IMR-90 (cell line): ENCODE data around the gene SNED1. TPM values are rescaled to one million over a fixed set of nuclear protein-coding genes. Genes with fewer than 3 reads are reported as not detected.

Experiments used
- ATAC-seq: fragments of 200-7000 bp; cut with Tn5 transposase; 2 replicates; pipeline ENCODE4 v1.9.1; 2020; ENCODE audit warnings: low read depth, mild to moderate bottlenecking, moderate library complexity
- BruUV-seq: library from RNA; stranded (reverse); fragments of 400-500 nt; replicated peaks from 2 replicates; lab custom pipeline; 2021; lab: Mats Ljungman, UMichigan
- CTCF ChIA-PET: fragments of 300-600 bp; formaldehyde crosslinking; extraction: SDS; loops from one replicate; lab custom pipeline; 2021; ENCODE audit warnings: antibody characterized with exemption; lab: Yijun Ruan, JAX
- POLR2A ChIA-PET: fragments of 300-600 bp; sonication (Branson Sonifier 250); formaldehyde crosslinking; loops from one replicate; lab custom pipeline; 2022; ENCODE audit warnings: antibody characterized with exemption; ENCODE audit not compliant: unreplicated experiment; lab: Charles Lee
- DNase-seq: peaks from one replicate; pipeline ENCODE4 v3.0.0; 2013
- H2AFZ ChIP-seq: replicated peaks from 2 replicates; pipeline ENCODE3; 2013; ENCODE audit warnings: low read length, mild to moderate bottlenecking; ENCODE audit not compliant: poor library complexity
- H2AK5ac ChIP-seq: 2 replicates; pipeline ENCODE4 v1.6.1; 2013; ENCODE audit warnings: low read depth, low read length, inconsistent platforms
- H2AK9ac ChIP-seq: replicated peaks from 2 replicates; pipeline ENCODE3; 2013; ENCODE audit warnings: mild to moderate bottlenecking, low read depth, low read length, moderate library complexity; ENCODE audit not compliant: poor library complexity
- H2BK120ac ChIP-seq: 2 replicates; pipeline ENCODE4 v1.6.1; 2013; ENCODE audit warnings: low read depth, low read length, inconsistent platforms
- H2BK15ac ChIP-seq: 3 replicates; pipeline ENCODE4 v1.6.1; 2013; ENCODE audit warnings: low read depth, low read length, inconsistent platforms
- H2BK20ac ChIP-seq: 2 replicates; pipeline ENCODE4 v1.6.1; 2013; ENCODE audit warnings: low read depth, mild to moderate bottlenecking, inconsistent platforms, low read length, moderate library complexity
- H2BK5ac ChIP-seq: 2 replicates; pipeline ENCODE4 v1.6.1; 2013; ENCODE audit warnings: mild to moderate bottlenecking, low read depth, low read length, inconsistent platforms; ENCODE audit not compliant: poor library complexity, severe bottlenecking
- H3K14ac ChIP-seq: replicated peaks from 2 replicates; pipeline ENCODE4 v1.6.1; 2013; ENCODE audit warnings: low read depth, low read length, inconsistent platforms
- H3K18ac ChIP-seq: 2 replicates; pipeline ENCODE4 v1.6.1; 2013; ENCODE audit warnings: low read depth, low read length, control low read depth
- H3K23ac ChIP-seq: 2 replicates; pipeline ENCODE4 v1.6.1; 2013; ENCODE audit warnings: low read depth, low read length, inconsistent platforms
- H3K27ac ChIP-seq: 2 replicates; pipeline ENCODE4 v1.5.1; 2013; ENCODE audit warnings: mild to moderate bottlenecking, control low read depth, low read length; ENCODE audit not compliant: insufficient read depth
- H3K27me3 ChIP-seq: 2 replicates; pipeline ENCODE4 v1.6.1; 2013; ENCODE audit warnings: low read length; ENCODE audit not compliant: control insufficient read depth, insufficient read depth
- H3K36me3 ChIP-seq: 2 replicates; pipeline ENCODE4 v1.6.1; 2013; ENCODE audit warnings: low read length, mixed read lengths; ENCODE audit not compliant: control insufficient read depth, insufficient read depth
- H3K4ac ChIP-seq: 2 replicates; pipeline ENCODE4 v1.6.1; 2013; ENCODE audit warnings: low read depth, low read length, inconsistent platforms
- H3K4me1 ChIP-seq: 2 replicates; pipeline ENCODE4 v1.6.1; 2013; ENCODE audit warnings: low read length, mixed read lengths; ENCODE audit not compliant: control insufficient read depth, insufficient read depth
- H3K4me2 ChIP-seq: 2 replicates; pipeline ENCODE4 v1.6.1; 2013; ENCODE audit warnings: low read depth, mild to moderate bottlenecking, control low read depth, low read length, moderate library complexity
- H3K4me3 ChIP-seq: 2 replicates; pipeline ENCODE4 v1.5.1; 2013; ENCODE audit warnings: low read depth, mild to moderate bottlenecking, control low read depth, low read length, moderate library complexity; ENCODE audit not compliant: insufficient read depth
- H3K56ac ChIP-seq: 2 replicates; pipeline ENCODE4 v1.6.1; 2013; ENCODE audit warnings: low read length, inconsistent platforms; ENCODE audit not compliant: insufficient read depth; ENCODE audit errors: extremely low read depth
- H3K79me1 ChIP-seq, 2 experiments: 2 replicates each; pipeline ENCODE4 v1.6.1; 2013; ENCODE audit warnings: low read length in 2 of 2, inconsistent platforms in 1 of 2, low read depth in 1 of 2
- H3K9ac ChIP-seq: 2 replicates; pipeline ENCODE4 v1.6.1; 2013; ENCODE audit warnings: low read depth, low read length, control low read depth
- H3K9me1 ChIP-seq: 2 replicates; pipeline ENCODE4 v1.6.1; 2013; ENCODE audit warnings: low read length, inconsistent platforms; ENCODE audit not compliant: insufficient read depth
- H3K9me3 ChIP-seq: 2 replicates; pipeline ENCODE4 v1.6.1; 2013; ENCODE audit warnings: low read length; ENCODE audit not compliant: control insufficient read depth, insufficient read depth
- H4K20me1 ChIP-seq: 2 replicates; pipeline ENCODE4 v1.6.1; 2013; ENCODE audit warnings: low read length, inconsistent platforms; ENCODE audit not compliant: insufficient read depth
- H4K5ac ChIP-seq: 2 replicates; pipeline ENCODE4 v1.6.1; 2013; ENCODE audit warnings: mild to moderate bottlenecking, low read depth, low read length, control low read depth
- H4K8ac ChIP-seq, 2 experiments: 2 replicates each; pipeline ENCODE4 v1.6.1; 2013; ENCODE audit warnings: low read depth in 2 of 2, low read length in 2 of 2, control low read depth in 1 of 2, inconsistent platforms in 1 of 2
- H4K91ac ChIP-seq: 2 replicates; pipeline ENCODE4 v1.6.1; 2013; ENCODE audit warnings: low read depth, low read length, inconsistent platforms; ENCODE audit not compliant: insufficient read depth
- BHLHE40 ChIP-seq: fragments of 150-350 bp; IDR thresholded peaks from 2 replicates; pipeline ENCODE4 v1.6.1; 2016; ENCODE audit warnings: mild to moderate bottlenecking, low read depth, low read length
- CEBPB ChIP-seq: IDR thresholded peaks from 2 replicates; pipeline ENCODE4 v1.6.1; 2012; ENCODE audit warnings: low read depth, low read length, improper control_type of control experiment
- CHD1 ChIP-seq: IDR thresholded peaks from 2 replicates; pipeline ENCODE4 v1.6.1; 2012; ENCODE audit warnings: low read depth, low read length, improper control_type of control experiment
- FOS ChIP-seq: fragments of 150-350 bp; IDR thresholded peaks from 2 replicates; pipeline ENCODE4 v1.6.1; 2016; ENCODE audit warnings: low read depth, low read length
- MXI1 ChIP-seq: IDR thresholded peaks from 2 replicates; pipeline ENCODE4 v1.6.1; 2012; ENCODE audit warnings: low read depth, mild to moderate bottlenecking, low read length, moderate library complexity, borderline replicate concordance
- NFE2L2 ChIP-seq: fragments of 150-350 bp; IDR thresholded peaks from 2 replicates; pipeline ENCODE4 v1.6.1; 2016; ENCODE audit warnings: low read depth, mild to moderate bottlenecking, low read length
- POLR2A ChIP-seq: IDR thresholded peaks from 2 replicates; pipeline ENCODE4 v1.6.1; 2012; ENCODE audit warnings: mild to moderate bottlenecking, low read depth, low read length
- RFX5 ChIP-seq: IDR thresholded peaks from 2 replicates; pipeline ENCODE4 v1.8.0; 2012; ENCODE audit warnings: low read depth, mild to moderate bottlenecking, low read length, moderate library complexity
- SMC3 ChIP-seq: fragments of 150-350 bp; IDR thresholded peaks from 2 replicates; pipeline ENCODE4 v1.6.1; 2016; ENCODE audit warnings: low read depth, mild to moderate bottlenecking, antibody characterized with exemption, low read length, moderate library complexity
- USF2 ChIP-seq: fragments of 150-350 bp; IDR thresholded peaks from 2 replicates; pipeline ENCODE4 v1.6.1; 2017; ENCODE audit warnings: mild to moderate bottlenecking, antibody characterized with exemption, low read length, low read depth
- WGBS, 2 experiments: methylation state at CpG; one replicate each; pipeline versions ENCODE4 v1.1.5 to v1.1.7; 2013; ENCODE audit warnings: missing lambda C conversion rate in 2 of 2; ENCODE audit not compliant: insufficient read length in 1 of 2; ENCODE audit errors: extremely low coverage in 2 of 2; 5-methylcytosine and 5-hydroxymethylcytosine counted together
- dilution Hi-C: fragments of 300-500 bp; cut with HindIII; formaldehyde crosslinking; loops from one replicate; pipeline ENCODE4 v1.14.3; 2018; ENCODE audit warnings: low sequenced_read_pairs; ENCODE audit not compliant: unreplicated experiment
- in situ Hi-C: fragments of 300-500 bp; cut with MboI; formaldehyde crosslinking; loops from 3 replicates; pipeline ENCODE4 v1.14.3; 2019; ENCODE audit warnings: low sequenced_read_pairs, inconsistent platforms, mixed read lengths
- intact Hi-C: fragments of 100-400 bp; cut with micrococcal nuclease; formaldehyde crosslinking; loops from 2 replicates; pipeline ENCODE4 v1.10.0; 2022
- polyA plus RNA-seq, 3 experiments: library from polyadenylated mRNA; depleted of rRNA; stranded (reverse); fragments of >200 nt; gene quantifications; 2 replicates each; pipeline ENCODE4 v1.2.3, GENCODE V29; 2012; ENCODE audit warnings: low replicate concordance in 1 of 3
- total RNA-seq: library from RNA; depleted of rRNA; stranded (reverse); fragments of >200 nt; gene quantifications from 2 replicates; pipeline ENCODE4 v1.2.3, GENCODE V29; 2012
- TF ChIP-seq, protein P1 (sequence below): fragments of 150-350 bp; IDR thresholded peaks from 2 replicates; pipeline ENCODE4 v1.6.1; 2016; ENCODE audit warnings: low read depth, mild to moderate bottlenecking, low read length, moderate library complexity, borderline replicate concordance
- TF ChIP-seq, protein P2 (sequence below): conservative IDR thresholded peaks from 2 replicates; pipeline ENCODE4 v1.5.1; 2012; ENCODE audit warnings: mild to moderate bottlenecking, low read depth, low read length, improper control_type of control experiment

SNED1 gene
- total and polyA plus RNA-seq, 2 of the 4 experiments (the other 2 are of a cell fraction), result 1.1 to 3.4 TPM

GRCh38 chr2:241126771-241127202, 128.4 kb downstream of the SNED1 start:
- Histone ChIP-seq H3K79me1 (no peaks in the 10 kb centered on the region), H3K4me3 (no peak overlapping the region), H3K23ac (no peak overlapping the region), H3K36me3 (peaks cover 9% of the 10 kb centered on the region), H4K8ac (no peak overlapping the region), H3K27me3 (no peaks in the 10 kb centered on the region), H2BK120ac (no peak overlapping the region), H3K56ac (no peak overlapping the region), H2AK5ac (no peak overlapping the region), H3K4ac (no peak overlapping the region), H2AFZ (no peak overlapping the region), H3K4me2 (no peak overlapping the region), H3K14ac (no peak overlapping the region), H2AK9ac (no peak overlapping the region), H2BK5ac (no peak overlapping the region), H3K27ac (no peak overlapping the region), H3K18ac (no peak overlapping the region), H3K9me1 (peaks cover 3% of the 10 kb centered on the region; the same call in 1 of the 2 replicates), H2BK20ac (no peak overlapping the region), H2BK15ac (no peak overlapping the region), H4K91ac (no peak overlapping the region), H3K4me1 (no peaks in the 10 kb centered on the region), H4K20me1 (no peaks in the 10 kb centered on the region), H3K9ac (no peak overlapping the region), H4K5ac (no peak overlapping the region), H3K9me3 (no peaks in the 10 kb centered on the region)
- in situ Hi-C loops (no loop called here), intact Hi-C loops (no loop called here), dilution Hi-C loops (no loop called here)
- ATAC-seq, result no peak
- no TSS peak for BruUV-seq
- ChIA-PET POLR2A (no interaction called here), CTCF (interaction anchor here (1.7 kb wide), 1 partner anchor 10 kb away, joined by 4 read pairs; no protein-coding TSS in a partner anchor)
- WGBS, 2 experiments, result 95% methylated on average over 13 of the region's 18 CpGs; no CpG with 5 or more reads in 1 of the 2 experiments
- TF ChIP-seq USF2 (no peak), MXI1 (no peak), FOS (no peak), SMC3 (no peak), NFE2L2 (no peak), CHD1 (no peak), BHLHE40 (no peak), RFX5 (no peak), POLR2A (no peak), CEBPB (no peak)
- TF ChIP-seq, protein P1, sequence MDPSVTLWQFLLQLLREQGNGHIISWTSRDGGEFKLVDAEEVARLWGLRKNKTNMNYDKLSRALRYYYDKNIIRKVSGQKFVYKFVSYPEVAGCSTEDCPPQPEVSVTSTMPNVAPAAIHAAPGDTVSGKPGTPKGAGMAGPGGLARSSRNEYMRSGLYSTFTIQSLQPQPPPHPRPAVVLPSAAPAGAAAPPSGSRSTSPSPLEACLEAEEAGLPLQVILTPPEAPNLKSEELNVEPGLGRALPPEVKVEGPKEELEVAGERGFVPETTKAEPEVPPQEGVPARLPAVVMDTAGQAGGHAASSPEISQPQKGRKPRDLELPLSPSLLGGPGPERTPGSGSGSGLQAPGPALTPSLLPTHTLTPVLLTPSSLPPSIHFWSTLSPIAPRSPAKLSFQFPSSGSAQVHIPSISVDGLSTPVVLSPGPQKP, result no peak
- TF ChIP-seq, protein P2, sequence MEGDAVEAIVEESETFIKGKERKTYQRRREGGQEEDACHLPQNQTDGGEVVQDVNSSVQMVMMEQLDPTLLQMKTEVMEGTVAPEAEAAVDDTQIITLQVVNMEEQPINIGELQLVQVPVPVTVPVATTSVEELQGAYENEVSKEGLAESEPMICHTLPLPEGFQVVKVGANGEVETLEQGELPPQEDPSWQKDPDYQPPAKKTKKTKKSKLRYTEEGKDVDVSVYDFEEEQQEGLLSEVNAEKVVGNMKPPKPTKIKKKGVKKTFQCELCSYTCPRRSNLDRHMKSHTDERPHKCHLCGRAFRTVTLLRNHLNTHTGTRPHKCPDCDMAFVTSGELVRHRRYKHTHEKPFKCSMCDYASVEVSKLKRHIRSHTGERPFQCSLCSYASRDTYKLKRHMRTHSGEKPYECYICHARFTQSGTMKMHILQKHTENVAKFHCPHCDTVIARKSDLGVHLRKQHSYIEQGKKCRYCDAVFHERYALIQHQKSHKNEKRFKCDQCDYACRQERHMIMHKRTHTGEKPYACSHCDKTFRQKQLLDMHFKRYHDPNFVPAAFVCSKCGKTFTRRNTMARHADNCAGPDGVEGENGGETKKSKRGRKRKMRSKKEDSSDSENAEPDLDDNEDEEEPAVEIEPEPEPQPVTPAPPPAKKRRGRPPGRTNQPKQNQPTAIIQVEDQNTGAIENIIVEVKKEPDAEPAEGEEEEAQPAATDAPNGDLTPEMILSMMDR, result no peak
- no peak for DNase-seq
